Measurements from ENCODE around the gene DIAPH1.

The DIAPH1 gene

DNA sequence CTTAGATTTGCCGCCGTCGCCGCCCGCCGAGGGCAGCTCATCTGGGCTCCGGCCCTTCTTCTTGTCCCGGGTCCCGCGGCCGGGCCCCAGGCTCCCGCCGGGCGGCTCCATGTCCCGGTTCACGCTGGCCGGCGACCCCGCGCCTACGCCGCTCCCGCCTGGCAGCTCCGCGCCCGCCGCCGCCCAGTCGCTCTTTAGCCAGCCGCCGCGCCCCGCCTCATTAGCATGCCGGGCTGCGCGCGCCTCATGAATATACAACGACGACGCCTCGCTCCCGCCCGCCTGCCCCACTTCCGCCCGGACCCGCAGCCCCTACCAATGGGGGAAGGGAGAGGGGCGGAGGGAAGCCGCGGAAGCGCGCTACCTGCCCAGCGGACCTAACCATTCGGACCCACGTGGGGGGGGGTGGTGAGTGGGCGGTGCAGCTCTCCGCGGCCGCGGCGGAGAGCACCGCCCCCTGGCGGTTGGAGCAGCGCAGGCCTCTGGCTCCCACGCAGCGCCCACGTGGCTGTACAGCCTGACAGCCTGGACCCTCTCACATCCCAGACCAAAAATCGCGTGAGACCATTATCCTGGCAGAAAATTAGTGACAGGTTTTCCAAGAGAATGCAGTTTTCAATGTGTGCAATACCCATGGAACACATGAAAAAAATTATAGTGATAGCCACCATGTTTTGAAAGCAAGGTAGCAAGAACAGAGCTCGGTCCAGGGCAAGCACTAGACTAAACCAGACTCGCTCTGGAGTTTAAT lies at the start of gene DIAPH1:
Gene DIAPH1 (minus strand): TSS at position 197 of the 751 bp plus-strand sequence. CDS start 86 bp downstream, at position 111.
- TF ChIP-seq GATA1 (IDR thresholded peaks at IDR 0.05; ENCODE audit: low read depth, low read length), result no peak
- TF ChIP-seq POLR2A (IDR thresholded peaks at IDR 0.05; ENCODE audit: low read length), result peak; percentile 75
- DNase-seq, result peak; percentile 99

DNA sequence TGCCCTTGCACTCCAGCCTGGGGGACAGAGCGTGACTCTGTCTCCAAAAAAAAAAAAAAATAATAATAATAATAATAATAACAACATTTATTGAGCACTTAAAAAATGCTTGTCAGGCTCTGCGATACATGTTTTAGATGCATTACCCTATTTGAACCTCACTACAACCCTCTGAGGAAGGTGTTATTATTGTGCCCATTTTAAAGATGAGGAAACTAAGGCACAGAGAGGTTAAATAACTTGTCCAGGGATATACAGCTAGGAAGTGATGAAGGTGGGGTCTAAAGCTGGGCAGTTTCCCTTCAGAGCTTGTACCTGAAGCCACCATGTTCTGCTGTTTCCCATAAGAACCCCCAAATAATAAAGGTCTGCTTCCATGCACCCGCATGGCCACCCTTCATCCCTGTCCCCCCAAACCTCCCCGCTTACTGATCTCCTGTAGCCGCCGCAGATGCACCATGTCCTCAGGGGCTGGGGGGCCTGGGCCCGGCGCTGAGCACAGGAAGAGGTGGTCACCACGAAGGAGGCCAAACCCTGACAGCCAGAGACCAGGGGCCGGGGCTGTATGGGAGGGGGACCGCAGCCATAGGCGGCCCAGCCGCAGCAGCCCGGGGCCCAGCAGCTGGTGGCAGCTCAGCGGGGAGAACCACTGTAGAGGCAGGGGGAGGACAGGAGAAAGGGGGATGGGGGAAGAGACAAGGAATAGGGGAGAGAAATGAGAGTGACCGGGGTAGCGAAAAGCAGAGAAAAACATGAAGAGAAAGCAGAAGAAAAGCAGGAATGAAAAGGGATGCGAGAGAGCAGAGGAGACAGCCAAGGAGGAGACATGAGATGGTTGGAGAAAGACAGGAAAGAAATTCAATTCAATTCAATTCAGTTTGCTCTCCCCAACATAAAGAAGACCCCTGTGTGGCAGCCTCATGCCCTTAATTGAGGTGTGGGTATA lies 47.5 kb upstream of the DIAPH1 start:
- no peak for DNase-seq
- no peak for TF ChIP-seq GATA1 (IDR thresholded peaks at IDR 0.05; ENCODE audit: low read depth, low read length)
- TF ChIP-seq POLR2A (IDR thresholded peaks at IDR 0.05; ENCODE audit: low read length), result no peak

DNA sequence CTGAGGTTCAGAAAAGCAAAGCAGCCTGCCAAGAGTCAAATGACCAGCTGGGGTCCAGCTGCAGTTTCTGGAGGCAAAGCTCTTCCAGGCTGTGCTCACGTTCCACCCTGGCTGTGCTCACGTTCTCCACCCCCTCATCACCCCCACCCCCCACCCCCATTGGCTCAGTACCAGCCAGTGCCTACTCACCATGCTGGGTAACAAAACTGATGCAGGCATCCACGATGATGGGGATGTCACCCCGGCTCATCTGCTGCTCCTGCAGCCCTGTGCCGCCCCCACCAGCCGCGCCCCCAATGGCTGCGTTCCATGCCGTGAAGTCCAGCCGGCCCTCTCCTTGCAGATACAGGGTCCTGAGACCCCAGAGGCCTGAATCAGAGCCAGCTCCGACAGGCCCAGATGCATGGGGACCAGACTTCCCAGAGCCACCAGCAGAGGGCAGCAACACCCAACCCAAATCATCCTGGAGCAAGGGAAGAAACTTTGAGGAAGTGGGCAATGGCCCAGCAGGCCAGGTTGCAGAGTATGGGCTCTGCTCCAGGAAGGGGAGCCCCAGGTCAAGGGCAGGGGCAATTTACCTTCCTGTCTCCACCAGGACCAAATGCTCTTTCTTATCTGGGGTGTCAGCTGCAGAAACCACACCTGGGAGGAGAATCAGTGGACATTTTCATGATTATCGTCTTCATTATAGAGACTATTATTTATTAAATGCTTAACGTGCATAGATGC lies 46.1 kb upstream of the DIAPH1 start:
- TF ChIP-seq POLR2A (IDR thresholded peaks at IDR 0.05; ENCODE audit: low read length), result no peak
- TF ChIP-seq GATA1 (IDR thresholded peaks at IDR 0.05; ENCODE audit: low read depth, low read length), result no peak
- DNase-seq, result peak; percentile 65 to 85

DNA sequence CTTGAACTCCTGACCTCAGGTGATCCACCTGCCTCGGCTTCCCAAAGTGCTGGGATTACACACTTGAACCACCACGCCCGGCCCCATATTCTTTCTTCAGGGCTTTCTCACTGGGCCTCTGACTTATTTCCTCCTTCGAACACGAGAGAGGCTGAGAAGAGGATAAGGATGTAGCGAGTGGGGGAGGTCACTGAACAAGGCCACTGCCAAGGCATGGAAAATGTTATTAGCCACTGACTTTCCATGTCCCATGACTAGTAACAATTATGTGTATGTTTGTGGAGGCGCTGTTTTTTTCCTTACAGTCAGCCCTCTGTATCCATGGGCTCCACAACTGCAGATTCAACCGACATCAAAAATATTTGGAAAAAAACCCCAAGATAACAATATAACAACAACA lies 44.7 kb upstream of the DIAPH1 start:
- TF ChIP-seq POLR2A (IDR thresholded peaks at IDR 0.05; ENCODE audit: low read length), result no peak
- TF ChIP-seq GATA1 (IDR thresholded peaks at IDR 0.05; ENCODE audit: low read depth, low read length), result no peak
- no peak for DNase-seq

DNA sequence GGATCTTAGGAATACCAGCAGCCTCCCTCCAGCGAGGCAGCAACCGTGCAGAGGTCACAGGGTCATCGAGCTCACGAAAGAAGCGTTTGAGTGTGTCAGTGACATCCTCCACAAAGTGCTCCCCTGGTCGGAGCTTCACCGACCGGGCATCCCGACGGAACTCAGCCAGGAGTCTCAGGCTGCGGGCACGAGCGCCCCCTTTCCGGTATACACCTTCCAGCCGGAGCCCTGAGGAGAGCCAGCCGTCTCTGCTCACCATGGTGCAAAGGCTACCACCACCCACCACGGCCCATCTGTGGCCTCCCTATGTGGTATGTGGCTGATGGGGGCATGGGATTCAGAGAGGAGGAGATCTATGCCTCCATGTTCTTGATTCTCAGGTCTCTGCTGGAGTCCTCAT lies 43.2 kb upstream of the DIAPH1 start:
- DNase-seq, result no peak
- TF ChIP-seq POLR2A (IDR thresholded peaks at IDR 0.05; ENCODE audit: low read length) (no peak), GATA1 (IDR thresholded peaks at IDR 0.05; ENCODE audit: low read depth, low read length) (no peak)

DNA sequence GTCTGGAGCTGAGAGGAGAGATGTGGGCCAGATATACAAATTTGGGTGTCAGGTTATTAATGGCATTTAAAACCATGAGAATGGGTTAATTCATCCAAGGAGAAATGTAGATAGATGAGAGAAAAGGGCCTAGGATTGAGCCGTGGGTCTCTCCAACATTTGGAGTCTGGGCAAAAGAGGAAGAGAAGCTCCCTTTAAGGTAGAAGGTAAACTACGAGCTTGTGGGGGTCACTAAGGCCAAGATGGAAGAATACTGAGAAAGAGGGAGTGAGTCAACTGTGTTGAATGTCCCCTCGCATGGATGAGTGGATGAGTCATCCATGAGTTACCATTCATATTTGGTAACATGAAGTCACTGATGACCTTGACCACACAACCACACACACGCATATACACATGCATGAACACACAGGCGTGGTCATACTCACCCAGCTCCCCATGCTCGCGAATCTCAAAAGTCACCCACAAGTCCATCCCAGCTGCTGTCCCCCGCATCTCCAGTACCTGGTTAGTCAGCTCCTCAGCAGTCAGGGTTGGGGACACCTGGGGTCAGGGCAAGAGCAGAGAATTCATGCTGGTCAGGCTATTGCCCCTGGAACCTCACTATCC lies 39.2 kb upstream of the DIAPH1 start:
- DNase-seq, result peak in 1 of 2 experiments; percentile 16
- TF ChIP-seq GATA1 (IDR thresholded peaks at IDR 0.05; ENCODE audit: low read depth, low read length) (no peak), POLR2A (IDR thresholded peaks at IDR 0.05; ENCODE audit: low read length) (no peak)

DNA sequence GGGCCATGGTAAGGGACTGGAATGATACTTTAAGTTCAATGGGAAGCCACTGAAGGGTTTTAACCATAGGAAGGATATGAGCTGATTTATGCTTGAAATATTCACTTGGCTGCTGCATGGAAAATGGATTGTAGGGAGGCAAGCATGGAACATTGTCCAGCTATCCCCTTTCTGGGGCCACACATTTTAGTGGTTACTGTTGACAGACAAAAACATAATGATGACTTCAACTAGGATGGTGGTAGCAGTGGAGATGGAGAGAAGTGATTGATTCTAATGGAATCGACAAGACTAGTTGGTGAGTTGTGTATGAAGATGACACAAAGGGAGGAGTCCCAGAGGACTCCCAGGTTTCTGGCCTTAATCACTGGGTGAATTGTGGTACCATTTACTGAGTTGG lies 38.6 kb upstream of the DIAPH1 start:
- no peak for TF ChIP-seq GATA1 (IDR thresholded peaks at IDR 0.05; ENCODE audit: low read depth, low read length)
- no peak for TF ChIP-seq POLR2A (IDR thresholded peaks at IDR 0.05; ENCODE audit: low read length)
- DNase-seq, result no peak

DNA sequence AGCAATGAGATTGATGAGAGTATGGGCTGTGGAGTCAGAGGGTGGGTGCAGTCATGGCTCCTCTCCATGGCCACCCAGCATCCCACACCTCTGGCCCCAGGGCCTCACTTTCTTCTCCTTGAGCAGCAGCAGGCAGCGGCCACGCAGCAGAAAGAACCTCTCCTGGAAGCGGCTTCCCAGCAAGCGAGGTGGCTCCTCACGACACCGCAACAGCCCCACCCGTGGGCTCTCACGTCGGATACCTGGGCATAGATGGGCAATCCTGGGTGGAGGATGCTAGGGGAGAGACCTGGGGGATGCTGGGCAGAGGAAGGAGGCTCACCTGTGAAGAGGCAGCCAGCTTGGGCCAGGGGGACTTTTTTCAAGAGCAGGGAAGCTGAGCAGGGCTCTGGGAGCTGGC lies 37.6 kb upstream of the DIAPH1 start:
- no peak for TF ChIP-seq GATA1 (IDR thresholded peaks at IDR 0.05; ENCODE audit: low read depth, low read length)
- TF ChIP-seq POLR2A (IDR thresholded peaks at IDR 0.05; ENCODE audit: low read length), result no peak
- no peak for DNase-seq

DNA sequence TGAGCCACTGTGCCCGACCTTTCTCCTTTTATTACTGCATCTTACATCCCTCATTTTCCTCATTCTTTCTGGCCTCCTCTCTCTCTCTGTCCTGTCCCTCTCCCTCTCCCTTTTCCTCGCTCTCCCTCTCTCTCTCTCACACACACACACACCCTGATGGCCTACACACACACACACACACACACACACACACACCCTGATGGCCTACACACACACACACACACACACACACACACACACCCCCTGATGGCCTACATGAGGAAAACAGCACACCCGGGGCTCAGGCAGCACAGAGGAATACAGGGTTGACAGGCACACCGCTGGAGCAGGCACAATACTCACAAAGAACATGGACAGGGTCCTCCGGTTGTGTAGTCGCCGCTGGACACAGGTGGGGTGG lies 36.2 kb upstream of the DIAPH1 start:
- TF ChIP-seq POLR2A (IDR thresholded peaks at IDR 0.05; ENCODE audit: low read length) (no peak), GATA1 (IDR thresholded peaks at IDR 0.05; ENCODE audit: low read depth, low read length) (no peak)

DNA sequence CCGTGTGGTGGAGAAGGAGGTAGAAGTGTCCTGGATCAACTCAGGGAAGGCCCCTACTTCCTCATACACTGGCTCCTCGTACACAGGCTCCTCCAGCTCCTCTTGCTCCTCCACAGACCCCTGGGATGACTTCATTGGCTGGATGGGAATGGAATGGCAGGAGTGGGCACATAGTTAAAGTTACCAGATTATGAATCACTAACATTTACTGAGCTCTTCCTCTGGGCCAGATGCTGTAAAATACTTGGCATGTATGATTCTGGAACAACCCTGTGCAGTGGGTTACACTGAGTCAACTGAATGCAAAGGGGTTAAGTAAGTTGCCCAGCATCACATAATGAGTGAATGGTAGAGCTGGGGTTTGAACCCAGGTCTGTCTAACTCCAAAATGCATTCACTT lies 35.5 kb upstream of the DIAPH1 start:
- no peak for TF ChIP-seq GATA1 (IDR thresholded peaks at IDR 0.05; ENCODE audit: low read depth, low read length)
- TF ChIP-seq POLR2A (IDR thresholded peaks at IDR 0.05; ENCODE audit: low read length), result no peak
- no peak for DNase-seq

More for the DNA sequence above, 36.2 kb upstream of the DIAPH1 start:
- no peak for DNase-seq

DNA sequence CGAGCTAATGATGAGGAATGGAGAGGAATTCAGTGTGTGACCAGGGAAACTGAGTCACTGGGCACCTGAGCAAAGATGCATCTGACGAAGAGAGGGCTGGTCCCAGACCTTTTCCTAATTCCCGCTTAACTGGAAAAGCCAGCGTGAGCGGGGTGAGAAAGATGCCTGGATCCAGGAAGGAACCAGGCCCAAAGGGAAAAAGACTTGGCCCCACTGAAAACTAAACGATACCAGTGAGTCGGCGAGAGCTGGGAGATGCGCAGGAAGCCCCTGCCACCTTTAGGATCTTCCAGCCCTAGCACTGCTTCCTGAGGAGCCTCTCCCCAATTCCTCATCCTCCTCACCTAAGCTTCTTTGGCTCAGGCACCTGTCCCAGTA lies 32.9 kb upstream of the DIAPH1 start:
- TF ChIP-seq GATA1 (IDR thresholded peaks at IDR 0.05; ENCODE audit: low read depth, low read length) (no peak), POLR2A (IDR thresholded peaks at IDR 0.05; ENCODE audit: low read length) (no peak)
- no peak for DNase-seq

DNA sequence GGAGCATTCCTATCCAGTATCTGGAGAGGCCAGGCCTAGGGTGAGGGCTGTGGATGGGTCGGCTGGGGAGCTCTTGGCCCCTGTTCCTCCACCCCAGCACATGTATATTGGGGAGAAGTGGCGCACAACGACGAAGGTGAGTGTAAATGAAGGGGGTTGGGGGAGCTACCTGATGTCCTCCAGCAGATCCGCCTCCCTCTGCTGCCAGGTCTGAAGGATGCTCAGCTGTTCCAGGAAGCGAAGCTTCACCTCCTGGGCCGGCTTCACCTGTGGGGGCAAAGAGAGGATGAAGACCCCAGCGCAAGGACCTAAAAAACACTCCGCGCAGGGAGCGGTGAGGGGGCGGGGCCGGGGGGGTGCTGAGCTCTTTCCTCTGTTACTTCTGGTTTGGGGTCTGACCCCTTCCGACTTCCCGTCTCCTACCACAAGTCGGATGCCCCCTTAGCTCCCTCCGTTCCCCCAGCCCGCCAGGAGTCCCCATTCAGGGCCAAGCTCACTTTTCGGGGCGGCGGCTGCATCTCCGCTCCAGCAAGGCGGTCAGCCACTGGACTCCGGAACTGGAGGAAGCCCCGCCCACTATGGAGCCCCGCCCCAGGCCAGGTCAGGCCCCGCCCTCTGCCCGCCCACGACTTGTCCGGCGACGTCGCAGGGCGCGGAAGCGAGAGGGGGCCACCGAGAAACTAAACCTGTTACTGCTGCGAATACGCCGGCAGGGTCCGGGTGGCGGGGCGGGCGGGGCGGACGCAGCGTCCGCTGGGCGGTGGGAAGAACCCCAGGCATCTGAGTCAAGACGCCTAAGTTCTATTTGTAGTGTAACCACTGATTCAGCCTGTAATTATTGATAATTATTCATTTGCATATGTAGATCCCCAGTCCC lies 32.3 kb upstream of the DIAPH1 start, which contains the start of gene FCHSD1:
Gene FCHSD1 (minus strand): TSS at position 568 of the 877 bp plus-strand sequence. CDS start 50 bp downstream, at position 518.
- peak; percentile 21 for TF ChIP-seq POLR2A (IDR thresholded peaks at IDR 0.05; ENCODE audit: low read length)
- TF ChIP-seq GATA1 (IDR thresholded peaks at IDR 0.05; ENCODE audit: low read depth, low read length), result no peak
- DNase-seq, result peak; percentile 91 to 93

Data from erythroblast (primary cell).